ENCODE measurements around the gene GOLGA2. TPM values are rescaled to one million over a fixed set of nuclear protein-coding genes. Genes with fewer than 3 reads are reported as not detected.

Gene GOLGA2
- total RNA-seq, 1 experiment from 2014 or later: 51.0 TPM

DNA sequence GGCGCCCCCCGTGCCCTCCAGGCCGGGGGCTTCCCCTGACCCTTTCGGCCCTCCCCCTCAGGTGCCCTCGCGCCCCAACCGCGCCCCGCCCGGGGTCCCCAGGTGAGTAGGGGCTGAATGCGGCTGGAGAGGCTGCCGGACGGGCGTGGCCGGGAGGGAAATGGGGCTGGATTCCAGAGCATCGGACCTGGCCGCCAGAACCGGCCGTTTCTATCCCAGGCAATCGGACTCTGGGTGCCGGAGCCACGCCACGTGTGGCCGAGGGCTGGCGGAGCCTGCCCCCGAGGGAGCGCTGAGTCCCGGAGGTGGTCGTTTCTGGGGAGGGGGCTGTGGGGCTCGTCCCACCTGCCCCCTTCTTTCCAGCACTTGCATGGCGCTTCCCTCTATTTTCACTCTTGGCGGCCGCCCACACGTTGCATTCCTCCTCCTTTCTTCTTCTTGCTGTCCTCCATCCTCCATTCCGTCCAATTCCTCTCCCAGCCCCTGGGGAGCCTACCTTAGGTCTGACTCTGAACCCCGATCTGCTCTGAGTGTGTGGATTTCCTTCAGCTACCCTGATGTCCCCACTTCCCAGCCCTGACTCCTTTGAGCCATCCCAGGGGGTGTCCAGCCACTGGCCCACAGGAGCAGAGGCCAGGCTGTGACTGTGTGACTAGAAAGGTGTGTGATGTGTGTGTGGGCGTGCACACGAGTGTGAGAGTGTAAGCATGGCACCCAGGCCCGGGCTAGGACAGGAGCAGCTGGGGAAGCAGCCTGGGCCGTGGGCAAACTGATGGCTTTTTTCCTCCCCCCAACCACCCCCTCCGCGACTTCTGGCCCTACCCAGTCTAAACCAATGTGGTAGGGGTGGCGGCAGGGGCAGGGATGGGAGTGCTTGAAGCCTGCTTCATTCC, 24.7 kb downstream of the GOLGA2 start:
- Histone ChIP-seq H3K79me1 (ENCODE audit: insufficient read depth, low read depth, low read length, poor library complexity, severe bottlenecking) (no peaks in the 10 kb centered on the region), H3K14ac (ENCODE audit: insufficient read depth, low read length) (peak overlapping the region; percentile 21; the same call in 1 of the 2 replicates), H3K56ac (ENCODE audit: insufficient read length, low read depth, low read length) (no peak overlapping the region), H2BK20ac (ENCODE audit: low read depth, low read length, poor library complexity, severe bottlenecking) (no peak overlapping the region), H4K20me1 (ENCODE audit: control insufficient read depth, insufficient read depth, insufficient read length) (no peaks in the 10 kb centered on the region), H3K23ac (ENCODE audit: insufficient read length, low read depth, low read length) (no peak overlapping the region), H3K4me2 (ENCODE audit: insufficient read depth, insufficient read length, low read length) (peak overlapping the region; percentile 56), H2AK5ac (ENCODE audit: insufficient read length, low read length) (no peak overlapping the region), H4K5ac (ENCODE audit: insufficient read length, low read depth, low read length) (no peak overlapping the region), H3K23me2 (ENCODE audit: insufficient read length, low read depth, low read length, poor library complexity, severe bottlenecking) (peaks cover 4% of the 10 kb centered on the region), H3T11ph (ENCODE audit: low read length) (no peak overlapping the region), H2BK12ac (ENCODE audit: insufficient read length, low read depth, low read length) (no peak overlapping the region), H2AFZ (ENCODE audit: low read length) (no peak overlapping the region), H3K9me3 (ENCODE audit: control insufficient read depth, low read depth, low read length) (no peaks in the 10 kb centered on the region), H3K27me3 (ENCODE audit: insufficient read depth, low read length) (no peaks in the 10 kb centered on the region), H3K27ac (ENCODE audit: insufficient read length, low read depth, low read length) (no peak overlapping the region), H3K79me2 (ENCODE audit: insufficient read depth, low read length) (peaks cover 3% of the 10 kb centered on the region), H3K18ac (ENCODE audit: insufficient read length, low read depth, low read length) (no peak overlapping the region), H3K9ac (ENCODE audit: extremely low read depth, insufficient read length, low read length) (peak overlapping the region; percentile 55), H2BK120ac (ENCODE audit: low read depth, low read length, poor library complexity, severe bottlenecking) (no peak overlapping the region), H3K4me1 (ENCODE audit: insufficient read depth, low read length) (no peaks in the 10 kb centered on the region), H4K8ac (replicated peaks; ENCODE audit: insufficient read length, low read depth, low read length) (no peak overlapping the region), H4K91ac (ENCODE audit: insufficient read length, low read depth, low read length) (no peak overlapping the region), H3K4ac (ENCODE audit: low read depth, low read length) (no peak overlapping the region), H2BK15ac (ENCODE audit: low read depth, low read length) (no peak overlapping the region), H2BK5ac (ENCODE audit: insufficient read length, low read length) (no peak overlapping the region)
- TF ChIP-seq, protein P1, sequence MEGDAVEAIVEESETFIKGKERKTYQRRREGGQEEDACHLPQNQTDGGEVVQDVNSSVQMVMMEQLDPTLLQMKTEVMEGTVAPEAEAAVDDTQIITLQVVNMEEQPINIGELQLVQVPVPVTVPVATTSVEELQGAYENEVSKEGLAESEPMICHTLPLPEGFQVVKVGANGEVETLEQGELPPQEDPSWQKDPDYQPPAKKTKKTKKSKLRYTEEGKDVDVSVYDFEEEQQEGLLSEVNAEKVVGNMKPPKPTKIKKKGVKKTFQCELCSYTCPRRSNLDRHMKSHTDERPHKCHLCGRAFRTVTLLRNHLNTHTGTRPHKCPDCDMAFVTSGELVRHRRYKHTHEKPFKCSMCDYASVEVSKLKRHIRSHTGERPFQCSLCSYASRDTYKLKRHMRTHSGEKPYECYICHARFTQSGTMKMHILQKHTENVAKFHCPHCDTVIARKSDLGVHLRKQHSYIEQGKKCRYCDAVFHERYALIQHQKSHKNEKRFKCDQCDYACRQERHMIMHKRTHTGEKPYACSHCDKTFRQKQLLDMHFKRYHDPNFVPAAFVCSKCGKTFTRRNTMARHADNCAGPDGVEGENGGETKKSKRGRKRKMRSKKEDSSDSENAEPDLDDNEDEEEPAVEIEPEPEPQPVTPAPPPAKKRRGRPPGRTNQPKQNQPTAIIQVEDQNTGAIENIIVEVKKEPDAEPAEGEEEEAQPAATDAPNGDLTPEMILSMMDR (conservative IDR thresholded peaks at IDR 0.05): no peak
- H3K27ac Mint-ChIP-seq: no peak overlapping the region
- H3K36me3 Mint-ChIP-seq (ENCODE audit: insufficient read depth in 1 of 3, low read depth in 3 of 3): peaks cover 15 to 28% (median 21%) of the 10 kb centered on the region in 3 experiments; a peak in 6 of 7 replicates
- peak overlapping the region; percentile 73 to 81 for H3K4me3 Mint-ChIP-seq
- no peaks in the 10 kb centered on the region; a peak in 1 of 5 replicates for H3K9me3 Mint-ChIP-seq
- peaks cover 6% of the 10 kb centered on the region for H3K27me3 Mint-ChIP-seq (ENCODE audit: low read depth)
- WGBS (ENCODE audit: extremely low coverage, insufficient read length, low lambda C conversion rate): no CpG with 5 or more reads among the region's 43 CpGs
- H3K4me1 Mint-ChIP-seq: peaks cover 14 to 36% of the 10 kb centered on the region in 2 experiments
- no peak for DNase-seq
